Esophagus squamous epithelium (tissue), 4 donors: ENCODE data around the gene CACNG4.

ENCODE experiments used
- POLR2A ChIP-seq, 4 donors: fragments of 450-650 bp; IDR thresholded peaks; one replicate each; pipeline ENCODE4 v1.6.1; 2017; ENCODE audit warnings: antibody characterized with exemption in 4 of 4, mild to moderate bottlenecking in 4 of 4, moderate library complexity in 3 of 4
- TF ChIP-seq, protein P1 (sequence below), 6 experiments: fragments of 450-650 bp in 4 of 6; fragments of 200-600 bp in 2 of 6; sonication (generic) in 2 of 6; IDR thresholded peaks; one replicate each; pipeline ENCODE4 v1.5.1; 2016 to 2019; ENCODE audit warnings: antibody characterized with exemption in 6 of 6, mild to moderate bottlenecking in 4 of 6, moderate library complexity in 4 of 6

- TF ChIP-seq, protein P1, sequence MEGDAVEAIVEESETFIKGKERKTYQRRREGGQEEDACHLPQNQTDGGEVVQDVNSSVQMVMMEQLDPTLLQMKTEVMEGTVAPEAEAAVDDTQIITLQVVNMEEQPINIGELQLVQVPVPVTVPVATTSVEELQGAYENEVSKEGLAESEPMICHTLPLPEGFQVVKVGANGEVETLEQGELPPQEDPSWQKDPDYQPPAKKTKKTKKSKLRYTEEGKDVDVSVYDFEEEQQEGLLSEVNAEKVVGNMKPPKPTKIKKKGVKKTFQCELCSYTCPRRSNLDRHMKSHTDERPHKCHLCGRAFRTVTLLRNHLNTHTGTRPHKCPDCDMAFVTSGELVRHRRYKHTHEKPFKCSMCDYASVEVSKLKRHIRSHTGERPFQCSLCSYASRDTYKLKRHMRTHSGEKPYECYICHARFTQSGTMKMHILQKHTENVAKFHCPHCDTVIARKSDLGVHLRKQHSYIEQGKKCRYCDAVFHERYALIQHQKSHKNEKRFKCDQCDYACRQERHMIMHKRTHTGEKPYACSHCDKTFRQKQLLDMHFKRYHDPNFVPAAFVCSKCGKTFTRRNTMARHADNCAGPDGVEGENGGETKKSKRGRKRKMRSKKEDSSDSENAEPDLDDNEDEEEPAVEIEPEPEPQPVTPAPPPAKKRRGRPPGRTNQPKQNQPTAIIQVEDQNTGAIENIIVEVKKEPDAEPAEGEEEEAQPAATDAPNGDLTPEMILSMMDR (IDR thresholded peaks at IDR 0.05), result no peak
- TF ChIP-seq POLR2A (IDR thresholded peaks at IDR 0.05), result no peak
Observed at GRCh38 chr17:66990047-66990446, 25.5 kb downstream of the CACNG4 start.
